ENCODE data around the gene YIF1B. TPM values are rescaled to one million over a fixed set of nuclear protein-coding genes. Genes with fewer than 3 reads are reported as not detected.

Gene YIF1B
- polyA plus RNA-seq, 1 experiment, result 44.9 TPM

DNA sequence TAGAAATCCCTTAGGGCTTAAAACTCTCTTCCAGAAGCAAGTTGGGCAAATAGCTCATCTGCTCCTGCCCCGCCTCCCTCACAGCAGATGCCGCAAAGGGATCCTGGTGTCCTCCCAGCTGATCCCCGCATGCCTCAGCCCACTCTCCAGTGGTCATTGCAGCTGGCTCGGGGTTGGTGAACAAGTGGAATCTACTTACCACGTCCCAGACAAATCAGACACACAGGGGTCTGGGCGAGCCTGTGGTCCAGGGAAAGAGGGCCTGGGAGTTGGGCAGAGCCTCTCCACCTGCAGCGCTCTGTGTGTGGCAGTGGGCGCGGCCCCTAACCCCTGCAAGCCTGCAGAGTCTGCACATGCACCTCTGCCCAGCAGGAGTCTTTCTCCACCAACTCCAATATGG lies 22.5 kb downstream of the YIF1B start:
- POLR2A ChIA-PET, result no interaction called here
- TF ChIP-seq, protein P1, sequence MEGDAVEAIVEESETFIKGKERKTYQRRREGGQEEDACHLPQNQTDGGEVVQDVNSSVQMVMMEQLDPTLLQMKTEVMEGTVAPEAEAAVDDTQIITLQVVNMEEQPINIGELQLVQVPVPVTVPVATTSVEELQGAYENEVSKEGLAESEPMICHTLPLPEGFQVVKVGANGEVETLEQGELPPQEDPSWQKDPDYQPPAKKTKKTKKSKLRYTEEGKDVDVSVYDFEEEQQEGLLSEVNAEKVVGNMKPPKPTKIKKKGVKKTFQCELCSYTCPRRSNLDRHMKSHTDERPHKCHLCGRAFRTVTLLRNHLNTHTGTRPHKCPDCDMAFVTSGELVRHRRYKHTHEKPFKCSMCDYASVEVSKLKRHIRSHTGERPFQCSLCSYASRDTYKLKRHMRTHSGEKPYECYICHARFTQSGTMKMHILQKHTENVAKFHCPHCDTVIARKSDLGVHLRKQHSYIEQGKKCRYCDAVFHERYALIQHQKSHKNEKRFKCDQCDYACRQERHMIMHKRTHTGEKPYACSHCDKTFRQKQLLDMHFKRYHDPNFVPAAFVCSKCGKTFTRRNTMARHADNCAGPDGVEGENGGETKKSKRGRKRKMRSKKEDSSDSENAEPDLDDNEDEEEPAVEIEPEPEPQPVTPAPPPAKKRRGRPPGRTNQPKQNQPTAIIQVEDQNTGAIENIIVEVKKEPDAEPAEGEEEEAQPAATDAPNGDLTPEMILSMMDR (IDR thresholded peaks at IDR 0.05; ENCODE audit: low read depth, low read length), result no peak
- Histone ChIP-seq H3K27me3 (ENCODE audit: control insufficient read depth, insufficient read depth, low read length) (no peaks in the 10 kb centered on the region), H3K27ac (ENCODE audit: low read depth, low read length) (no peak overlapping the region), H3K4me3 (ENCODE audit: low read depth, low read length) (no peak overlapping the region), H3K9me3 (ENCODE audit: control insufficient read depth, insufficient read depth, low read length) (no peaks in the 10 kb centered on the region)
- no peak for DNase-seq (ENCODE audit: low read depth, low spot score)
- CTCF ChIA-PET, result no interaction called here

DNA sequence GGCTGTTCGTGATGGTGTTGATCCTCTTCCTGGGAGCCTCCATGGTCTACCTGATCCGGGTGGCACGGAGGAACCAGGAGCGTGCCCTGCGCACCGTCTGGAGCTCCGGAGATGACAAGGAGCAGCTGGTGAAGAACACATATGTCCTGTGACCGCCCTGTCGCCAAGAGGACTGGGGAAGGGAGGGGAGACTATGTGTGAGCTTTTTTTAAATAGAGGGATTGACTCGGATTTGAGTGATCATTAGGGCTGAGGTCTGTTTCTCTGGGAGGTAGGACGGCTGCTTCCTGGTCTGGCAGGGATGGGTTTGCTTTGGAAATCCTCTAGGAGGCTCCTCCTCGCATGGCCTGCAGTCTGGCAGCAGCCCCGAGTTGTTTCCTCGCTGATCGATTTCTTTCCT lies 23.9 kb downstream of the YIF1B start:
- H3K27ac ChIP-seq (ENCODE audit: low read depth, low read length), result no peak overlapping the region
- TF ChIP-seq, protein P1 (IDR thresholded peaks at IDR 0.05; ENCODE audit: low read depth, low read length), result no peak
- H3K27me3 ChIP-seq (ENCODE audit: control insufficient read depth, insufficient read depth, low read length), result no peaks in the 10 kb centered on the region
- ChIA-PET CTCF (interaction anchor here (2.4 kb wide), 1 partner anchor 48 kb away, joined by 10 read pairs; no protein-coding TSS in a partner anchor), POLR2A (no interaction called here)
- H3K9me3 ChIP-seq (ENCODE audit: control insufficient read depth, insufficient read depth, low read length), result no peaks in the 10 kb centered on the region
- no peak for DNase-seq (ENCODE audit: low read depth, low spot score)
- no peak overlapping the region for H3K4me3 ChIP-seq (ENCODE audit: low read depth, low read length)

- ChIA-PET CTCF (interaction anchor here (1.2 to 2.4 kb wide), 2 partner anchors 8 to 47 kb away, joined by 3 to 10 read pairs; no protein-coding TSS in a partner anchor), POLR2A (interaction anchor here (0.6 to 1.2 kb wide), 5 partner anchors 8 to 40 kb away, joined by 3 to 6 read pairs (median 4); partner anchors contain the start of gene C19orf33)
- TF ChIP-seq, protein P1 (IDR thresholded peaks at IDR 0.05; ENCODE audit: low read depth, low read length), result no peak
Observed at GRCh38 chr19:38290631-38291147, 25.1 kb downstream of the YIF1B start.

GRCh38 chr19:38289955-38290354 lies 25.8 kb downstream of the YIF1B start:
- peak overlapping the region; percentile 70 for H3K27ac ChIP-seq (ENCODE audit: low read depth, low read length)
- ChIA-PET CTCF (interaction anchor here (1.2 to 2.4 kb wide), 2 partner anchors 9 to 46 kb away, joined by 3 to 10 read pairs; no protein-coding TSS in a partner anchor), POLR2A (interaction anchor here (0.6 to 1.2 kb wide), 7 partner anchors 8 to 285 kb away, joined by 3 to 6 read pairs (median 4); partner anchors contain the start of gene C19orf33)
- TF ChIP-seq, protein P1 (IDR thresholded peaks at IDR 0.05; ENCODE audit: low read depth, low read length), result no peak
- no peaks in the 10 kb centered on the region for H3K9me3 ChIP-seq (ENCODE audit: control insufficient read depth, insufficient read depth, low read length)
- no peak for DNase-seq (ENCODE audit: low read depth, low spot score)
- no peaks in the 10 kb centered on the region for H3K27me3 ChIP-seq (ENCODE audit: control insufficient read depth, insufficient read depth, low read length)
- no peak overlapping the region for H3K4me3 ChIP-seq (ENCODE audit: low read depth, low read length)

More at GRCh38 chr19:38290631-38291147, 25.1 kb downstream of the YIF1B start:
- peak overlapping the region; percentile 80 for H3K27ac ChIP-seq (ENCODE audit: low read depth, low read length)
- H3K9me3 ChIP-seq (ENCODE audit: control insufficient read depth, insufficient read depth, low read length), result no peaks in the 10 kb centered on the region
- no peak overlapping the region for H3K4me3 ChIP-seq (ENCODE audit: low read depth, low read length)
- DNase-seq (ENCODE audit: low read depth, low spot score), result peak; percentile 86
- no peaks in the 10 kb centered on the region for H3K27me3 ChIP-seq (ENCODE audit: control insufficient read depth, insufficient read depth, low read length)

DNA sequence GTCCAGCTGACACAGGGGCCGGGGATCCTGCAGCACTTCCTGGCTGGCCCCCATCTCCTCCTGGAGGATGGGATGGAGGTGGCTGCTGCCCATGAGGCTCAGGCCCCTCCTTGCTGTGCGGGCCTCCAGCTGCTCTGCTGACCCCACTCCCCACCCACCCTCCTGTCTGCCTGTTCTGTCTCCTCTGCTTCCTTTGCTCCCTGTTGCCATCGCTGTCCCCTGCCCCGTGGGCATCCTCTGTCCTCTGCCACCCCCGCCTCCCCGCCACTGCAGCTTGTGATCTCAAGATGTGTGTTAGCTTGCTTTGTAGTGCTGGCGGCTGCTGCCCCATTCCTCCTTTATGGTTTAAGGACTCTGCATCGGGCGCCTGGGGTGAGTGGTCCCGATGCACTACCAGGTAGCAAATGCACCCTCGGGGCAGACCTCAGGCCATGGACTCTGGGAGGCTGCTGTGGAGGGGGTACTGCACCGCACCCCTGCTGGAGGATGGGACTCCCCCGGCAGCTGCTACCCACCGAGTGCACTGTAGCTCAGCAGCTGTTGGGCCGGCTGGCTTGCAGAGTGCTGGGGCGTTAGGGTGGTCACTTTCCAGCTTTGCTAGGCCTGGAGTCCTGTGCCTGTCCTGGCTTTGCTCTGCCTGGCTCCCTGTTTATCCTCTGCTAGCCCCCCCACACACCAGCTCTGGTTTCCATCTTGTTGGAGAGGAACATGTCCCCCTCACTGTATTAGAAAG lies 27.5 kb downstream of the YIF1B start:
- Histone ChIP-seq H3K27me3 (ENCODE audit: control insufficient read depth, insufficient read depth, low read length) (no peaks in the 10 kb centered on the region), H3K4me3 (ENCODE audit: low read depth, low read length) (no peak overlapping the region), H3K9me3 (ENCODE audit: control insufficient read depth, insufficient read depth, low read length) (no peaks in the 10 kb centered on the region), H3K27ac (ENCODE audit: low read depth, low read length) (no peak overlapping the region)
- TF ChIP-seq, protein P1 (IDR thresholded peaks at IDR 0.05; ENCODE audit: low read depth, low read length), result no peak
- CTCF ChIA-PET, result no interaction called here
- DNase-seq (ENCODE audit: low read depth, low spot score), result no peak
- POLR2A ChIA-PET, result interaction anchor here (1.1 kb wide), 1 partner anchor 32 kb away, joined by 3 read pairs; the partner anchor contains the start of gene PPP1R14A

All from AG04450 (cell line).